PC-9 (cell line): ENCODE measurements around the gene NISCH.

ENCODE experiments used
- CTCF ChIP-seq: fragments of 200-600 bp; sonication (generic); conservative IDR thresholded peaks from 2 replicates; pipeline ENCODE4 v1.6.1; 2017; ENCODE audit warnings: mixed run types, antibody characterized with exemption, mild to moderate bottlenecking, moderate library complexity
- EZH2 ChIP-seq: fragments of 200-600 bp; sonication (generic); IDR thresholded peaks from 2 replicates; pipeline ENCODE4 v1.8.0; 2017; ENCODE audit warnings: antibody characterized with exemption, low read depth

DNA sequence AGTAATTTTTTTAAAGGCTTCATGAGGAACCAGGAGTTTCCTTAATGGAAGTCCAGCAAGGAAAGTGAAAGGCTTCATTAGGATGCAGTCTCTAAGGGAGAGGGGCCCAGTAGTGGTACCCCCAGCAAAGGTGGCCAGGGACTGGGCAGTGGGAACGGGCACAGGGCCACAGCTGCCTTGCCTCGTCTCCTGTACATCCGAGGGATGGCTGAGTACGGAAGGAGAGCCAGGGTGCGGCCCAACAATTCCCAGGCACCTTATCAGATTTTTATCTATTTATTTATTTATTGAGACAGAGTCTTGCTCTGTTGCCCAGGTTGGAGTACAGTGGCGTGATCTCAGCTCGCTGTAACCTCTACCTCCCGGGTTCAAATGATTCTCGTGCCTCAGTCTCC lies 25.0 kb upstream of the NISCH start:
- TF ChIP-seq CTCF (no peak), EZH2 (no peak)
